ENCODE measurements around the gene GUCY2D.

DNA sequence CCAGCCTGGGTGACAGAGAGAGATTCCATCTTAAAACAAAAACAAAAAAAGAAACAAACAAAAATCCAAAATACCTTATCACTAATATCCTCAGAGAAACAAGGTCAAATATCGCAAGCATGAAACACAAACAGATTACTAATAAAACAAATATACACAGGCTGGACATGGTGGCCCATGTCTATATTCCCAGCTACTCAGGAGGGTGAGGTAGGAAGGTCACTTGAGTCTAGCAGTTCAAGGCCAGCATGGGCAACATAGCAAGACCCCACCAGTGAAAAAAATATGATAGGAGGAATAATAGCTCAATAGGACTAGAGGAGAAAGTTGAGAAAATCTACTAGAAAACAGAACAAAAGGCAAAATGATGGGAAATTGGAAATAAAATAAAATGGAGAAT lies 29.5 kb downstream of the GUCY2D start:
- TF ChIP-seq, protein P1, sequence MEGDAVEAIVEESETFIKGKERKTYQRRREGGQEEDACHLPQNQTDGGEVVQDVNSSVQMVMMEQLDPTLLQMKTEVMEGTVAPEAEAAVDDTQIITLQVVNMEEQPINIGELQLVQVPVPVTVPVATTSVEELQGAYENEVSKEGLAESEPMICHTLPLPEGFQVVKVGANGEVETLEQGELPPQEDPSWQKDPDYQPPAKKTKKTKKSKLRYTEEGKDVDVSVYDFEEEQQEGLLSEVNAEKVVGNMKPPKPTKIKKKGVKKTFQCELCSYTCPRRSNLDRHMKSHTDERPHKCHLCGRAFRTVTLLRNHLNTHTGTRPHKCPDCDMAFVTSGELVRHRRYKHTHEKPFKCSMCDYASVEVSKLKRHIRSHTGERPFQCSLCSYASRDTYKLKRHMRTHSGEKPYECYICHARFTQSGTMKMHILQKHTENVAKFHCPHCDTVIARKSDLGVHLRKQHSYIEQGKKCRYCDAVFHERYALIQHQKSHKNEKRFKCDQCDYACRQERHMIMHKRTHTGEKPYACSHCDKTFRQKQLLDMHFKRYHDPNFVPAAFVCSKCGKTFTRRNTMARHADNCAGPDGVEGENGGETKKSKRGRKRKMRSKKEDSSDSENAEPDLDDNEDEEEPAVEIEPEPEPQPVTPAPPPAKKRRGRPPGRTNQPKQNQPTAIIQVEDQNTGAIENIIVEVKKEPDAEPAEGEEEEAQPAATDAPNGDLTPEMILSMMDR (conservative IDR thresholded peaks at IDR 0.05; ENCODE audit: low read length), result no peak
- TF ChIP-seq EZH2phosphoT487 (IDR thresholded peaks at IDR 0.05; ENCODE audit: borderline replicate concordance), result no peak

Measured in Loucy (cell line).